CD4-positive, alpha-beta memory T cell (primary cell): Measurements from ENCODE around the gene SPATS2. TPM values are rescaled to one million over a fixed set of nuclear protein-coding genes. Genes with fewer than 3 reads are reported as not detected.

Experiments used
- CTCF ChIA-PET: fragments of 350-600 bp; sonication (Branson Sonifier 250); formaldehyde crosslinking; loops from one replicate; lab custom pipeline; 2021; ENCODE audit warnings: inconsistent platforms; ENCODE audit not compliant: partially characterized antibody; lab: Charles Lee
- POLR2A ChIA-PET: fragments of 350-600 bp; sonication (Branson Sonifier 250); formaldehyde crosslinking; loops from one replicate; lab custom pipeline; 2021; ENCODE audit not compliant: partially characterized antibody; lab: Charles Lee
- DNase-seq, 5 donors: peaks; one replicate each; pipeline versions ENCODE4 v3.0.0 to v3.0.0-alpha.2; 2020 to 2022; ENCODE audit warnings: mixed read lengths in 1 of 5
- H3K27ac ChIP-seq: one replicate; pipeline ENCODE4 v1.7.0; 2013; ENCODE audit warnings: low read depth, low read length
- H3K27me3 ChIP-seq: 2 replicates; pipeline ENCODE4 v1.7.0; 2013; ENCODE audit warnings: mild to moderate bottlenecking, low read length, moderate library complexity; ENCODE audit not compliant: insufficient read depth
- H3K36me3 ChIP-seq: 2 replicates; pipeline ENCODE4 v1.7.0; 2013; ENCODE audit warnings: mild to moderate bottlenecking, low read length, moderate library complexity; ENCODE audit not compliant: insufficient read depth
- H3K4me1 ChIP-seq: 2 replicates; pipeline ENCODE4 v1.7.0; 2013; ENCODE audit warnings: mild to moderate bottlenecking, low read length, moderate library complexity; ENCODE audit not compliant: insufficient read depth
- H3K4me3 ChIP-seq, 2 donors: one replicate each; pipeline ENCODE4 v1.7.0; 2013; ENCODE audit warnings: low read length in 2 of 2, mild to moderate bottlenecking in 1 of 2
- H3K9me3 ChIP-seq, 2 donors: one replicate each; pipeline ENCODE4 v1.7.0; 2013; ENCODE audit warnings: low read length in 2 of 2, control low read depth in 1 of 2; ENCODE audit not compliant: control insufficient read depth in 1 of 2
- H3K27ac Mint-ChIP-seq, 7 donors: one replicate each; pipeline ENCODE4 v1.8.0; 2020 to 2021; ENCODE audit warnings: mixed read lengths in 7 of 7, mild to moderate bottlenecking in 6 of 7, inconsistent platforms in 3 of 7, moderate library complexity in 3 of 7
- H3K27me3 Mint-ChIP-seq, 2 donors: one replicate each; pipeline ENCODE4 v1.8.0; 2020 to 2021; ENCODE audit warnings: mixed read lengths in 2 of 2
- H3K36me3 Mint-ChIP-seq, 2 donors: one replicate each; pipeline ENCODE4 v1.8.0; 2020 to 2021; ENCODE audit warnings: mixed read lengths in 2 of 2, inconsistent platforms in 1 of 2, mild to moderate bottlenecking in 1 of 2
- H3K4me1 Mint-ChIP-seq, 4 donors: one replicate each; pipeline ENCODE4 v1.8.0; 2020 to 2021; ENCODE audit warnings: mixed read lengths in 4 of 4, mild to moderate bottlenecking in 1 of 4
- H3K4me3 Mint-ChIP-seq, 8 donors: one replicate each; pipeline ENCODE4 v1.8.0; 2020 to 2021; ENCODE audit warnings: mixed read lengths in 8 of 8, mild to moderate bottlenecking in 7 of 8, moderate library complexity in 6 of 8, inconsistent platforms in 3 of 8
- H3K9me3 Mint-ChIP-seq, 8 donors: one replicate each; pipeline ENCODE4 v1.8.0; 2020 to 2021; ENCODE audit warnings: mixed read lengths in 8 of 8, mild to moderate bottlenecking in 5 of 8, inconsistent platforms in 3 of 8, moderate library complexity in 1 of 8
- intact Hi-C: fragments of 100-400 bp; cut with micrococcal nuclease; formaldehyde crosslinking; loops from one replicate; pipeline ENCODE4 v1.15.1; 2023
- polyA plus RNA-seq, 2 donors: library from polyadenylated mRNA; unstranded; fragments of 300-500 nt; fragmentation: Illumina TruSeq; gene quantifications; one replicate each; pipeline ENCODE4 v1.2.3, GENCODE V29; 2021
- total RNA-seq, 2 experiments: library from RNA; stranded (reverse); gene quantifications; one replicate each; pipeline ENCODE4 v1.2.3, GENCODE V29; 2021

Gene SPATS2
- total and polyA plus RNA-seq, 4 experiments from 2014 or later, result 4.3 to 7.8 (median 5.0) TPM

- peaks cover 16 to 53% (median 37%) of the 10 kb centered on the region in 4 donors for H3K4me1 Mint-ChIP-seq
- H3K27me3 Mint-ChIP-seq, result peaks cover 21 to 48% of the 10 kb centered on the region in 2 donors
- Histone ChIP-seq H3K27me3 (peaks cover 53% of the 10 kb centered on the region), H3K4me1 (peaks cover 51% of the 10 kb centered on the region), H3K27ac (no peak overlapping the region), H3K36me3 (no peaks in the 10 kb centered on the region), H3K4me3 (no peak overlapping the region), H3K9me3 (no peaks in the 10 kb centered on the region)
- no peaks in the 10 kb centered on the region for H3K36me3 Mint-ChIP-seq
- intact Hi-C loops, result no loop called here
- CTCF ChIA-PET, result interaction anchor here (3.9 to 4.0 kb wide), 2 partner anchors 12 to 55 kb away, joined by 33 to 46 read pairs; no protein-coding TSS in a partner anchor
- H3K27ac Mint-ChIP-seq, result peak overlapping the region in 1 of 7 donors; percentile 79
- DNase-seq, result no peak
- no peaks in the 10 kb centered on the region for H3K9me3 Mint-ChIP-seq
- POLR2A ChIA-PET, result interaction anchor here (0.7 kb wide), 1 partner anchor 319 kb away, joined by 3 read pairs; no protein-coding TSS in a partner anchor
- H3K4me3 Mint-ChIP-seq, result peak overlapping the region in 3 of 8 donors; percentile 20 to 49 (median 24)
These were observed 22.7 kb upstream of the SPATS2 start for GRCh38 chr12:49344486-49345050.

GRCh38 chr12:49345051-49345824, 22.0 kb upstream of the SPATS2 start:
- Histone ChIP-seq H3K4me1 (peaks cover 51% of the 10 kb centered on the region), H3K36me3 (no peaks in the 10 kb centered on the region), H3K9me3 (no peaks in the 10 kb centered on the region), H3K27ac (no peak overlapping the region), H3K4me3 (peak overlapping the region in 1 of 2 donors; percentile 57), H3K27me3 (peaks cover 53% of the 10 kb centered on the region)
- no peak for DNase-seq
- Mint-ChIP-seq H3K4me1 (peaks cover 16 to 51% (median 37%) of the 10 kb centered on the region in 4 donors), H3K9me3 (no peaks in the 10 kb centered on the region), H3K27me3 (peaks cover 23 to 44% of the 10 kb centered on the region in 2 donors), H3K4me3 (peak overlapping the region; percentile 39 to 79 (median 63)), H3K27ac (peak overlapping the region in 1 of 7 donors; percentile 40), H3K36me3 (no peaks in the 10 kb centered on the region)
- ChIA-PET POLR2A (interaction anchor here (1.4 kb wide), 1 partner anchor 23 kb away, joined by 3 read pairs; the partner anchor contains the start of gene TROAP), CTCF (interaction anchor here (0.8 to 17.9 kb wide), 4 partner anchors 13 to 167 kb away, joined by 3 to 538 read pairs (median 60); no protein-coding TSS in a partner anchor)
- intact Hi-C loops, result no loop called here

- peak overlapping the region in 1 of 2 donors; percentile 57 for H3K4me3 ChIP-seq
- H3K4me1 Mint-ChIP-seq, result peaks cover 16 to 47% (median 34%) of the 10 kb centered on the region in 4 donors
- H3K36me3 ChIP-seq, result no peaks in the 10 kb centered on the region
- peaks cover 57% of the 10 kb centered on the region for H3K27me3 ChIP-seq
- no peak overlapping the region for H3K27ac ChIP-seq
- no peak for DNase-seq
- POLR2A ChIA-PET, result interaction anchor here (0.9 to 2.5 kb wide), 4 partner anchors 9 to 165 kb away, joined by 3 to 15 read pairs (median 3); partner anchors contain the start of genes SPATS2 and TROAP
- H3K4me1 ChIP-seq, result peaks cover 51% of the 10 kb centered on the region
- H3K36me3 Mint-ChIP-seq, result no peaks in the 10 kb centered on the region
- intact Hi-C loops, result no loop called here
- no peaks in the 10 kb centered on the region for H3K9me3 Mint-ChIP-seq
- peak overlapping the region in 1 of 7 donors; percentile 78 for H3K27ac Mint-ChIP-seq
- peak overlapping the region; percentile 39 to 92 (median 74) for H3K4me3 Mint-ChIP-seq
- peaks cover 22 to 42% of the 10 kb centered on the region in 2 donors for H3K27me3 Mint-ChIP-seq
- CTCF ChIA-PET, result interaction anchor here (0.6 to 17.9 kb wide), 10 partner anchors 9 to 166 kb away, joined by 3 to 538 read pairs (median 15); partner anchors contain the start of genes C1QL4 and PRPH
- no peaks in the 10 kb centered on the region for H3K9me3 ChIP-seq
These were observed 21.2 kb upstream of the SPATS2 start for GRCh38 chr12:49345825-49346658.

GRCh38 chr12:49346659-49347310, 20.5 kb upstream of the SPATS2 start, which contains the start of gene DNAJC22:
Gene DNAJC22, plus strand, starts transcription at chr12:49346888. Its CDS starts 1,985 bp downstream, at chr12:49348873.
- H3K27me3 ChIP-seq, result peaks cover 61% of the 10 kb centered on the region
- H3K9me3 Mint-ChIP-seq, result no peaks in the 10 kb centered on the region
- ChIA-PET POLR2A (interaction anchor here (0.8 to 2.5 kb wide), 6 partner anchors 9 to 164 kb away, joined by 3 to 15 read pairs (median 3); partner anchors contain the start of genes SPATS2 and TROAP), CTCF (interaction anchor here (0.6 to 17.9 kb wide), 20 partner anchors 8 to 286 kb away, joined by 3 to 538 read pairs (median 7); partner anchors contain the start of genes C1QL4, PRPH, SPATS2 and TROAP)
- intact Hi-C loops, result loop anchor here (1.0 kb wide), 1 partner anchor 58 kb away; no protein-coding TSS in a partner anchor
- H3K9me3 ChIP-seq, result no peaks in the 10 kb centered on the region
- H3K4me3 ChIP-seq, result peak within 1 kb of the TSS; percentile 38 to 57
- H3K36me3 Mint-ChIP-seq, result no peaks in the 10 kb centered on the region
- peak in 2 of 5 donors; percentile 30 to 50 for DNase-seq
- peaks cover 51% of the 10 kb centered on the region for H3K4me1 ChIP-seq
- peak within 1 kb of the TSS in 4 of 7 donors; percentile 65 to 82 (median 78) for H3K27ac Mint-ChIP-seq
- peaks cover 16 to 46% (median 34%) of the 10 kb centered on the region in 4 donors for H3K4me1 Mint-ChIP-seq
- peak within 1 kb of the TSS; percentile 81 to 92 (median 87) for H3K4me3 Mint-ChIP-seq
- no peaks in the 10 kb centered on the region for H3K36me3 ChIP-seq
- peaks cover 24 to 45% of the 10 kb centered on the region in 2 donors for H3K27me3 Mint-ChIP-seq
- H3K27ac ChIP-seq, result no peak within 1 kb of the TSS

- H3K4me1 ChIP-seq, result peaks cover 44% of the 10 kb centered on the region
- Mint-ChIP-seq H3K27me3 (peaks cover 25 to 46% of the 10 kb centered on the region in 2 donors), H3K4me3 (peak overlapping the region; percentile 81 to 92 (median 87)), H3K9me3 (no peaks in the 10 kb centered on the region), H3K36me3 (no peaks in the 10 kb centered on the region), H3K27ac (peak overlapping the region in 2 of 7 donors; percentile 65 to 78), H3K4me1 (peaks cover 15 to 44% (median 32%) of the 10 kb centered on the region in 4 donors)
- POLR2A ChIA-PET, result interaction anchor here (0.8 to 2.5 kb wide), 6 partner anchors 10 to 164 kb away, joined by 3 to 15 read pairs (median 3); partner anchors contain the start of genes C1QL4, SPATS2 and TROAP
- H3K36me3 ChIP-seq, result no peaks in the 10 kb centered on the region
- CTCF ChIA-PET, result interaction anchor here (0.6 to 17.9 kb wide), 24 partner anchors 10 to 504 kb away, joined by 3 to 538 read pairs (median 5); partner anchors contain the start of genes C1QL4, PRPH, SPATS2 and TROAP
- peak overlapping the region; percentile 38 to 57 for H3K4me3 ChIP-seq
- peak; percentile 70 to 81 (median 75) for DNase-seq
- intact Hi-C loops, result loop anchor here (1.0 kb wide), 1 partner anchor 59 kb away; no protein-coding TSS in a partner anchor
- no peak overlapping the region for H3K27ac ChIP-seq
- H3K27me3 ChIP-seq, result peaks cover 56% of the 10 kb centered on the region
- no peaks in the 10 kb centered on the region for H3K9me3 ChIP-seq
These were observed 19.7 kb upstream of the SPATS2 start for GRCh38 chr12:49347311-49348193.
